ENCODE results near the gene LOXL1. TPM values are rescaled to one million over a fixed set of nuclear protein-coding genes. Genes with fewer than 3 reads are reported as not detected.

The LOXL1 gene
- total RNA-seq (2013; cell fraction: nucleolus; rRNA removed): not detected in 2 replicates
- total RNA-seq (2014; rRNA removed): not detected in 2 replicates
- total RNA-seq (2014; rRNA removed; fragmentation: Illumina TruSeq; extraction: Trizol): not detected in 2 replicates
- 0.11 and 0.15 TPM in 2 replicates for total RNA-seq (2021)
- not detected for polyA plus RNA-seq (2011; ENCODE audit: low read depth)
- polyA plus RNA-seq (2011; rRNA removed): not detected in 2 replicates
- polyA plus RNA-seq (2011; cell fraction: cytosol; rRNA removed): not detected in 2 replicates
- polyA plus RNA-seq (2011; cell fraction: nucleus; rRNA removed): not detected in 2 replicates
- polyA plus RNA-seq (2012): not detected in 2 replicates
- polyA plus RNA-seq (2014; fragmentation: Illumina TruSeq; extraction: Trizol): not detected in 2 replicates
- not detected for polyA plus RNA-seq (2014; fragmentation: Nextera tagmentation; extraction: Ambion mirVana)
- not detected in 2 replicates for polyA plus RNA-seq (2014; rRNA removed)
- under 1 TPM in 1 of 2 experiments, not detected in 1; 0.07 TPM for polyA plus RNA-seq (2016; fragmentation: Nextera tagmentation; extraction: Ambion mirVana)
- not detected in 2 replicates for polyA minus RNA-seq (2011; rRNA and poly(A)+ RNA removed)
- not detected in 2 replicates for polyA minus RNA-seq (2011; cell fraction: cytosol; rRNA and poly(A)+ RNA removed)
- polyA minus RNA-seq (2011; cell fraction: nucleus; rRNA and poly(A)+ RNA removed): not detected in 2 replicates
- Bru-seq, nascent RNA: percentile 8 among the genes with signal in this experiment
- BruChase-seq, experiment 1, labeled RNA remaining after a 6-hour chase: not detected
- percentile 4 among the genes with signal in this experiment for BruChase-seq, experiment 2, labeled RNA remaining after a 2-hour chase
- long read RNA-seq, experiment 1: 0 reads
- long read RNA-seq, experiment 2: 0 reads

- H3K36me3 ChIP-seq (ENCODE audit: control insufficient read depth in 2 of 2, insufficient read depth in 2 of 2, low read length in 1 of 2): no peaks in the 10 kb centered on the region
- DNase-seq (ENCODE audit: low read depth, low spot score) (no peak), ATAC-seq (no peak), FAIRE-seq (no peak)
- CTCF ChIA-PET: no interaction called here
- H3K4me2 ChIP-seq (ENCODE audit: control insufficient read depth, insufficient read depth): peak within 1 kb of the TSS; percentile 13; the same call in 1 of the 2 replicates
- TF ChIP-seq CHD4 (IDR thresholded peaks at IDR 0.05): no peak
- TF ChIP-seq PAX5 (IDR thresholded peaks at IDR 0.05; ENCODE audit: borderline replicate concordance, low read depth, low read length): no peak
- TF ChIP-seq ATF2 (IDR thresholded peaks at IDR 0.05; ENCODE audit: low read length): no peak
- no peak for TF ChIP-seq MTA2 (IDR thresholded peaks at IDR 0.05; ENCODE audit: low read depth)
- TF ChIP-seq POU2F2 (IDR thresholded peaks at IDR 0.05; ENCODE audit: borderline replicate concordance, low read depth, low read length): no peak
- TF ChIP-seq SUZ12 (IDR thresholded peaks at IDR 0.05; ENCODE audit: unreplicated experiment): peak; percentile 31
- 59% methylated on average over 46 of the region's 47 CpGs for WGBS (ENCODE audit: insufficient coverage, insufficient replicate concordance, low lambda C conversion rate, missing lambda C conversion rate)
- H3K9ac ChIP-seq (ENCODE audit: control insufficient read depth, insufficient read depth, low read length): no peak within 1 kb of the TSS
- no peaks in the 10 kb centered on the region for H3K79me2 ChIP-seq (ENCODE audit: control insufficient read depth, insufficient read depth, low read length)
- SMC1A ChIA-PET (ENCODE audit: uncharacterized antibody, unreplicated experiment): no interaction called here
- no TSS peak for BruUV-seq (replicated peaks)
- no peaks in the 10 kb centered on the region for H3K4me1 ChIP-seq (ENCODE audit: control insufficient read depth, insufficient read depth, low read length)
- no peaks in the 10 kb centered on the region for H3K9me3 ChIP-seq (replicated peaks; ENCODE audit: control insufficient read depth, insufficient read depth, low read length)
- no peaks in the 10 kb centered on the region for H4K20me1 ChIP-seq (ENCODE audit: control insufficient read depth, insufficient read depth)
- no peak within 1 kb of the TSS for H2AFZ ChIP-seq (ENCODE audit: control insufficient read depth, low read depth, low read length)
- RAD21 ChIA-PET (ENCODE audit: unreplicated experiment): no interaction called here
- H3K27me3 ChIP-seq (replicated peaks in 1 of 2; ENCODE audit: control insufficient read depth in 2 of 2, insufficient read depth in 2 of 2, low read length in 1 of 2): peaks cover 8 to 14% of the 10 kb centered on the region in 2 experiments
- H3K27ac ChIP-seq (ENCODE audit: control insufficient read depth, insufficient read depth): no peak within 1 kb of the TSS
- in situ Hi-C loops (cut with MboI) (no loop called here), intact Hi-C loops (cut with micrococcal nuclease; ENCODE audit: unreplicated experiment) (no loop called here)
- H3K4me3 ChIP-seq: no peak within 1 kb of the TSS
- POLR2A ChIA-PET: no interaction called here
Observed at GRCh38 chr15:73926219-73927002, at the start of gene LOXL1. Gene LOXL1, plus strand, starts transcription at chr15:73926462. Its CDS starts 322 bp downstream, at chr15:73926784.
